Right lobe of liver (tissue), 6 donors: ENCODE data around the gene COL9A1. TPM values are rescaled to one million over a fixed set of nuclear protein-coding genes. Genes with fewer than 3 reads are reported as not detected.

Experiments
- ATAC-seq, 4 donors: fragments of 200-7000 bp; cut with Tn5 transposase; one replicate each; pipeline ENCODE4 v1.9.1; 2020; ENCODE audit warnings: mild to moderate bottlenecking in 4 of 4, moderate library complexity in 4 of 4
- DNase-seq, 3 donors: peaks; one replicate each; pipeline ENCODE4 v3.0.0-alpha.2; 2020
- H3K27ac ChIP-seq, 3 donors: fragments of 200-600 bp; one replicate each; pipeline ENCODE4 v1.8.0; 2022
- H3K27me3 ChIP-seq, 2 donors: fragments of 200-600 bp; one replicate each; pipeline ENCODE4 v1.8.0; 2022
- H3K36me3 ChIP-seq, 4 donors: fragments of 200-600 bp; sonication (generic) in 1 of 4; one replicate each; pipeline versions ENCODE4 v1.5.1 to v1.8.0; 2017 to 2022; ENCODE audit warnings: control low read depth in 1 of 4
- H3K4me1 ChIP-seq, 4 donors: fragments of 200-600 bp; sonication (generic) in 1 of 4; one replicate each; pipeline versions ENCODE4 v1.5.1 to v1.8.0; 2017 to 2022; ENCODE audit warnings: control low read depth in 1 of 4
- H3K4me3 ChIP-seq, 3 donors: fragments of 200-600 bp; one replicate each; pipeline ENCODE4 v1.8.0; 2022
- H3K9me3 ChIP-seq, 4 donors: fragments of 200-600 bp; sonication (generic) in 1 of 4; one replicate each; pipeline versions ENCODE4 v1.5.1 to v1.8.0; 2017 to 2022; ENCODE audit warnings: control low read depth in 1 of 4
- POLR2A ChIP-seq: fragments of 450-650 bp; IDR thresholded peaks from one replicate; pipeline ENCODE4 v1.6.1; 2017; ENCODE audit warnings: antibody characterized with exemption, mild to moderate bottlenecking
- WGBS: methylation state at CpG from one replicate; pipeline ENCODE4 v1.1.6; 2018; ENCODE audit warnings: low coverage, low lambda C conversion rate; ENCODE audit not compliant: insufficient coverage; ENCODE audit errors: missing lambda C conversion rate; 5-methylcytosine and 5-hydroxymethylcytosine counted together
- intact Hi-C, 2 donors: fragments of 100-400 bp; cut with DNase I; formaldehyde crosslinking; loops; one replicate each; pipeline versions ENCODE4 v1.11.2 to v1.14.1; 2022
- total RNA-seq, 6 experiments: library from RNA; depleted of rRNA in 2 of 6; stranded (reverse); fragments of >200 nt in 2 of 6; fragmentation: NEBNext Ultra II Directional in 3 of 6; extraction: Animal tissue kit (Norgen Biotek cat#: 25700) in 3 of 6; gene quantifications; one replicate each; pipeline versions ENCODE4 v1.1.0 to v1.2.4, GENCODE V29; 2016 to 2023
- TF ChIP-seq, protein P1 (sequence below), 4 donors: fragments of 200-600 bp in 3 of 4; fragments of 450-650 bp in 1 of 4; IDR thresholded peaks; one replicate each; pipeline versions ENCODE4 v1.5.1 to v1.8.0; 2016 to 2022; ENCODE audit warnings: antibody characterized with exemption in 4 of 4, mild to moderate bottlenecking in 2 of 4
- donor health status: DM: no; HTN: yes; CAD: no.
- donor health status: DM: no; HTN: no; CAD: no.
- donor health status: DM: no; HTN: no; CAD: no.
- donor health status: DM: no; HTN: yes; CAD: no.
- donor health status: DM: no; HTN: yes; CAD: no.

Gene COL9A1
- total RNA-seq, 6 experiments from 2014 or later, result 0.11 TPM; not detected in 5

GRCh38 chr6:70241031-70241430, 61.9 kb downstream of the COL9A1 start:
- TF ChIP-seq, protein P1, sequence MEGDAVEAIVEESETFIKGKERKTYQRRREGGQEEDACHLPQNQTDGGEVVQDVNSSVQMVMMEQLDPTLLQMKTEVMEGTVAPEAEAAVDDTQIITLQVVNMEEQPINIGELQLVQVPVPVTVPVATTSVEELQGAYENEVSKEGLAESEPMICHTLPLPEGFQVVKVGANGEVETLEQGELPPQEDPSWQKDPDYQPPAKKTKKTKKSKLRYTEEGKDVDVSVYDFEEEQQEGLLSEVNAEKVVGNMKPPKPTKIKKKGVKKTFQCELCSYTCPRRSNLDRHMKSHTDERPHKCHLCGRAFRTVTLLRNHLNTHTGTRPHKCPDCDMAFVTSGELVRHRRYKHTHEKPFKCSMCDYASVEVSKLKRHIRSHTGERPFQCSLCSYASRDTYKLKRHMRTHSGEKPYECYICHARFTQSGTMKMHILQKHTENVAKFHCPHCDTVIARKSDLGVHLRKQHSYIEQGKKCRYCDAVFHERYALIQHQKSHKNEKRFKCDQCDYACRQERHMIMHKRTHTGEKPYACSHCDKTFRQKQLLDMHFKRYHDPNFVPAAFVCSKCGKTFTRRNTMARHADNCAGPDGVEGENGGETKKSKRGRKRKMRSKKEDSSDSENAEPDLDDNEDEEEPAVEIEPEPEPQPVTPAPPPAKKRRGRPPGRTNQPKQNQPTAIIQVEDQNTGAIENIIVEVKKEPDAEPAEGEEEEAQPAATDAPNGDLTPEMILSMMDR (IDR thresholded peaks at IDR 0.05), result no peak
- no peak for TF ChIP-seq POLR2A
- ATAC-seq (peak; percentile 46 to 56 (median 51)), DNase-seq (no peak)
- Histone ChIP-seq H3K36me3 (no peaks in the 10 kb centered on the region), H3K4me1 (no peaks in the 10 kb centered on the region), H3K27ac (no peak overlapping the region), H3K9me3 (no peaks in the 10 kb centered on the region), H3K27me3 (peaks cover 0 to 3% of the 10 kb centered on the region in 2 donors), H3K4me3 (no peak overlapping the region)
- WGBS, result 18% methylated on average over 3 of the region's 3 CpGs
- intact Hi-C loops, result no loop called here

DNA sequence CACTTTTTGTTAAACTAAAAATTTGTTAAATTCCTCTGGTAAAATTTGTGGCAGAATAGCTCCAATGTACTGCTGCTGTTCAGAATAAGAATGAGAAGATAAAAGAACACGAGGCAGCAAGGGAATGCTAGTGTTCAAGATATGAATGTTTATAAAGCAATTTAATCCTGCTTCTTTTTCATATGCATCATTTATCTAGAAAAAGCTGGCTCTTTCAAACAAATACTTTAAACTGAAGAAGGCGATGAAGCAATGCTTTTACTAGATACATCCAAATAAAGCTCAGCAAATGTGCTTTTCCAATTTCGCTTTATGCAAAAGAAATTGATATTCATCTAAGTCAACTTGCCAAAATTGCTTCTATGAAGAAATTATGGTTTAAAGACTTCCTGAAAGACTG, 66.5 kb downstream of the COL9A1 start:
- ATAC-seq, result no peak
- Histone ChIP-seq H3K4me3 (no peak overlapping the region), H3K4me1 (no peaks in the 10 kb centered on the region), H3K9me3 (no peaks in the 10 kb centered on the region), H3K27me3 (peaks cover 0 to 3% of the 10 kb centered on the region in 2 donors), H3K27ac (no peak overlapping the region), H3K36me3 (no peaks in the 10 kb centered on the region)
- intact Hi-C loops, result no loop called here
- DNase-seq, result no peak
- TF ChIP-seq POLR2A, result no peak
- TF ChIP-seq, protein P1 (IDR thresholded peaks at IDR 0.05), result no peak
- WGBS, result 65% methylated on average over 3 of the region's 3 CpGs

- no peak for ATAC-seq
- H3K4me1 ChIP-seq, result no peaks in the 10 kb centered on the region
- intact Hi-C loops, result no loop called here
- H3K27ac ChIP-seq, result no peak overlapping the region
- H3K36me3 ChIP-seq, result no peaks in the 10 kb centered on the region
- no peak overlapping the region for H3K4me3 ChIP-seq
- TF ChIP-seq POLR2A, result no peak
- TF ChIP-seq, protein P1 (IDR thresholded peaks at IDR 0.05), result no peak
- 66% methylated on average over 6 of the region's 7 CpGs for WGBS
- H3K27me3 ChIP-seq, result peaks cover 0 to 3% of the 10 kb centered on the region in 2 donors
- H3K9me3 ChIP-seq, result no peaks in the 10 kb centered on the region
- DNase-seq, result no peak
These were observed 68.2 kb downstream of the COL9A1 start for GRCh38 chr6:70234561-70235236.

- TF ChIP-seq POLR2A, result no peak
- TF ChIP-seq, protein P1 (IDR thresholded peaks at IDR 0.05), result no peak
- no peak for DNase-seq
- Histone ChIP-seq H3K36me3 (no peaks in the 10 kb centered on the region), H3K4me3 (no peak overlapping the region), H3K27me3 (no peaks in the 10 kb centered on the region), H3K27ac (no peak overlapping the region), H3K9me3 (no peaks in the 10 kb centered on the region), H3K4me1 (no peaks in the 10 kb centered on the region)
- intact Hi-C loops, result no loop called here
- WGBS, result 57% methylated on average over 2 of the region's 2 CpGs
- ATAC-seq, result no peak
These were observed 71.6 kb downstream of the COL9A1 start for GRCh38 chr6:70231311-70231710.
